HepG2 (cell line): ENCODE results near the gene BCAT1. TPM values are rescaled to one million over a fixed set of nuclear protein-coding genes. Genes with fewer than 3 reads are reported as not detected.

ENCODE experiments used
- BRD4 ChIP-seq: sonication (generic); formaldehyde crosslinking; IDR thresholded peaks from 2 replicates; pipeline ENCODE4 v1.4.0; 2020; ENCODE audit warnings: missing genetic modification reagents
- ERF ChIP-seq: IDR thresholded peaks from 2 replicates; pipeline ENCODE4 v1.6.1; 2018; ENCODE audit warnings: missing biosample characterization, missing genetic modification reagents
- ETV6 ChIP-seq: sonication (generic); formaldehyde crosslinking; conservative IDR thresholded peaks from 2 replicates; pipeline ENCODE4 v1.4.0; 2020; ENCODE audit warnings: missing genetic modification reagents
- FOXP1 ChIP-seq, 2 experiments: fragments of 450-650 bp in 1 of 2; IDR thresholded peaks; 2 replicates each; pipeline ENCODE4 v1.6.1; 2017 to 2018; ENCODE audit warnings: antibody characterized with exemption in 1 of 2
- HMG20A ChIP-seq: IDR thresholded peaks from 2 replicates; pipeline ENCODE4 v1.6.1; 2016; ENCODE audit warnings: borderline replicate concordance
- MLXIP ChIP-seq: sonication (generic); formaldehyde crosslinking; IDR thresholded peaks from 2 replicates; pipeline ENCODE4 v1.9.0; 2021; ENCODE audit warnings: missing genetic modification reagents, borderline replicate concordance
- MYC ChIP-seq: sonication (generic); formaldehyde crosslinking; IDR thresholded peaks from 2 replicates; pipeline ENCODE4 v1.9.0; 2021; ENCODE audit warnings: missing genetic modification reagents, borderline replicate concordance
- PHF8 ChIP-seq: sonication (generic); formaldehyde crosslinking; IDR thresholded peaks from 2 replicates; pipeline ENCODE4 v1.5.0; 2020; ENCODE audit warnings: missing genetic modification reagents
- POGK ChIP-seq: sonication (generic); formaldehyde crosslinking; conservative IDR thresholded peaks from 2 replicates; pipeline ENCODE4 v1.8.0; 2022; ENCODE audit warnings: mild to moderate bottlenecking, moderate library complexity, missing genetic modification reagents
- RBAK ChIP-seq: sonication (generic); formaldehyde crosslinking; IDR thresholded peaks from 2 replicates; pipeline ENCODE4 v1.5.1; 2020; ENCODE audit warnings: mild to moderate bottlenecking, missing genetic modification reagents
- SRY ChIP-seq: sonication (generic); formaldehyde crosslinking; IDR thresholded peaks from 2 replicates; pipeline ENCODE4 v1.8.0; 2022; ENCODE audit warnings: mild to moderate bottlenecking, missing genetic modification reagents
- TBX3 ChIP-seq: fragments of 450-650 bp; IDR thresholded peaks from 2 replicates; pipeline ENCODE4 v1.6.1; 2017; ENCODE audit warnings: antibody characterized with exemption, mild to moderate bottlenecking, inconsistent platforms, borderline replicate concordance
- XRCC5 ChIP-seq: fragments of 200-400 bp; formaldehyde crosslinking; optimal IDR thresholded peaks from 2 replicates; pipeline ENCODE3; 2017; ENCODE audit warnings: mild to moderate bottlenecking, low read length
- ZFP82 ChIP-seq: sonication (generic); formaldehyde crosslinking; IDR thresholded peaks from 2 replicates; pipeline ENCODE4 v1.5.1; 2020; ENCODE audit warnings: mild to moderate bottlenecking, missing genetic modification reagents, borderline replicate concordance
- ZNF10 ChIP-seq: sonication (generic); formaldehyde crosslinking; IDR thresholded peaks from 2 replicates; pipeline ENCODE4 v1.4.0; 2020; ENCODE audit warnings: mild to moderate bottlenecking, low read depth, missing genetic modification reagents, borderline replicate concordance
- ZNF777 ChIP-seq: sonication (generic); formaldehyde crosslinking; IDR thresholded peaks from 2 replicates; pipeline ENCODE4 v1.4.0; 2020; ENCODE audit warnings: missing genetic modification reagents
- ZSCAN20 ChIP-seq: sonication (generic); formaldehyde crosslinking; IDR thresholded peaks from 2 replicates; pipeline ENCODE4 v1.4.0; 2020; ENCODE audit warnings: missing genetic modification reagents, mild to moderate bottlenecking, borderline replicate concordance
- polyA plus RNA-seq, 8 experiments: library from polyadenylated mRNA; depleted of rRNA in 3 of 8; stranded (reverse) in 7 of 8; unstranded in 1 of 8; fragments of >200 nt; fragmentation: Illumina TruSeq in 4 of 8; extraction: Trizol in 4 of 8; gene quantifications; 2 replicates each; pipeline versions ENCODE4 v1.2.1 to v1.2.3, GENCODE V29; 2011 to 2016; ENCODE audit warnings: low read depth in 4 of 8, missing spikeins in 1 of 8, mixed read lengths in 1 of 8; ENCODE audit not compliant: insufficient read depth in 1 of 8
- total RNA-seq, 5 experiments: library from RNA; depleted of rRNA; stranded (reverse); fragments of >200 nt; fragmentation: Illumina TruSeq; extraction: Trizol; gene quantifications; 2 replicates each; pipeline ENCODE4 v1.2.3, GENCODE V29; 2016; ENCODE audit warnings: low read depth in 1 of 5
- TF ChIP-seq, protein P1 (sequence below): sonication (generic); formaldehyde crosslinking; IDR thresholded peaks from 2 replicates; pipeline ENCODE4 v1.8.1; 2023; ENCODE audit warnings: mild to moderate bottlenecking, inconsistent platforms, moderate library complexity, missing genetic modification reagents, borderline replicate concordance
- TF ChIP-seq, protein P2 (sequence below): fragments of 450-650 bp; IDR thresholded peaks from 2 replicates; pipeline ENCODE4 v1.6.1; 2016
- TF ChIP-seq, protein P3 (sequence below): IDR thresholded peaks from 2 replicates; pipeline ENCODE4 v1.6.1; 2018; ENCODE audit warnings: missing genetic modification reagents, mild to moderate bottlenecking, missing compliant biosample characterization

Gene BCAT1
- total and polyA plus RNA-seq, 2 of the 13 experiments (the other 11 are each of a cell fraction or from before 2014, with no cell fraction given), result 8.0 to 75.5 TPM

DNA sequence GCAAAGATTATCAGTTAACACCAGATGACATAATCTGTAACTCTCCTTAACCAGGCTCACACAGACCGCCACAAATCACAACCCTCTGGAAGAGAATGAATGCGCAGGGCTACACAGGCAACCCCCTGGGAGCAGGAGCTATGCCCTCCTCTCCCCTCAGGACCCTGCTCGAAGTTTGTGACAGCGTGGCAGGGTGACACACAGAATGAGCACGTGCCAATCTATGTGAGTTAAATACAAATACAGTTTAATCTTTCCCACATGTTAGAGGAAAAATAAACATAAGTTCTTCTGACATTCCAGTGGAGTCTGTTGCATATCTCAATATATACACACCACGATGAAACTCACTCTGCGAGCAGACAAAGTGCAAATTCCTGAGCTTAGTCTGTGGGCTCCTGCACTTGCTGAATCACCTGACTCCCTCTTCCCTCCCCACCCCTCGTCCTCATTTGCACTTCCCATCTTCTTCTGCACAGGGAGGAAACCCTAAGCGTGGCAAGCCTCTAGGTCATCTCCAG is 37.6 kb downstream of the BCAT1 start (continued):
- TF ChIP-seq ERF (CRISPR knock-in tag), result no peak
- TF ChIP-seq MLXIP (CRISPR knock-in tag), result no peak
- no peak for TF ChIP-seq ZSCAN20 (CRISPR knock-in tag)
- peak; percentile 57; the same call in 1 of the 2 replicates for TF ChIP-seq HMG20A (CRISPR knock-in tag)
- TF ChIP-seq PHF8, result no peak
- no peak for TF ChIP-seq RBAK
- no peak for TF ChIP-seq FOXP1 (IDR thresholded peaks at IDR 0.05)
- TF ChIP-seq FOXP1 (CRISPR knock-in tag; IDR thresholded peaks at IDR 0.05), result 0 out of 2 replicates have a peak, but pooled peaks have one; percentile 22
- no peak for TF ChIP-seq XRCC5
- TF ChIP-seq, protein P1, sequence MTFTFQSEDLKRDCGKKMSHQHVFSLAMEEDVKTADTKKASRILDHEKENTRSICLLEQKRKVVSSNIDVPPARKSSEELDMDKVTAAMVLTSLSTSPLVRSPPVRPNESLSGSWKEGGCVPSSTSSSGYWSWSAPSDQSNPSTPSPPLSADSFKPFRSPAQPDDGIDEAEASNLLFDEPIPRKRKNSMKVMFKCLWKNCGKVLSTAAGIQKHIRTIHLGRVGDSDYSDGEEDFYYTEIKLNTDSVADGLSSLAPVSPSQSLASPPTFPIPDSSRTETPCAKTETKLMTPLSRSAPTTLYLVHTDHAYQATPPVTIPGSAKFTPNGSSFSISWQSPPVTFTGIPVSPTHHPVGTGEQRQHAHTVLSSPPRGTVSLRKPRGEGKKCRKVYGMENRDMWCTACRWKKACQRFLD (CRISPR knock-in tag), result no peak
- no peak for TF ChIP-seq ZFP82 (CRISPR knock-in tag)
- no peak for TF ChIP-seq POGK
- TF ChIP-seq ZNF10, result no peak
- TF ChIP-seq, protein P2, sequence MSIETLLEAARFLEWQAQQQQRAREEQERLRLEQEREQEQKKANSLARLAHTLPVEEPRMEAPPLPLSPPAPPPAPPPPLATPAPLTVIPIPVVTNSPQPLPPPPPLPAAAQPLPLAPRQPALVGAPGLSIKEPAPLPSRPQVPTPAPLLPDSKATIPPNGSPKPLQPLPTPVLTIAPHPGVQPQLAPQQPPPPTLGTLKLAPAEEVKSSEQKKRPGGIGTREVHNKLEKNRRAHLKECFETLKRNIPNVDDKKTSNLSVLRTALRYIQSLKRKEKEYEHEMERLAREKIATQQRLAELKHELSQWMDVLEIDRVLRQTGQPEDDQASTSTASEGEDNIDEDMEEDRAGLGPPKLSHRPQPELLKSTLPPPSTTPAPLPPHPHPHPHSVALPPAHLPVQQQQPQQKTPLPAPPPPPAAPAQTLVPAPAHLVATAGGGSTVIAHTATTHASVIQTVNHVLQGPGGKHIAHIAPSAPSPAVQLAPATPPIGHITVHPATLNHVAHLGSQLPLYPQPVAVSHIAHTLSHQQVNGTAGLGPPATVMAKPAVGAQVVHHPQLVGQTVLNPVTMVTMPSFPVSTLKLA, result peak; percentile 72
- no peak for TF ChIP-seq ZNF777 (CRISPR knock-in tag)
- no peak for TF ChIP-seq MYC (CRISPR knock-in tag)
- TF ChIP-seq BRD4 (CRISPR knock-in tag), result no peak
- TF ChIP-seq, protein P3, sequence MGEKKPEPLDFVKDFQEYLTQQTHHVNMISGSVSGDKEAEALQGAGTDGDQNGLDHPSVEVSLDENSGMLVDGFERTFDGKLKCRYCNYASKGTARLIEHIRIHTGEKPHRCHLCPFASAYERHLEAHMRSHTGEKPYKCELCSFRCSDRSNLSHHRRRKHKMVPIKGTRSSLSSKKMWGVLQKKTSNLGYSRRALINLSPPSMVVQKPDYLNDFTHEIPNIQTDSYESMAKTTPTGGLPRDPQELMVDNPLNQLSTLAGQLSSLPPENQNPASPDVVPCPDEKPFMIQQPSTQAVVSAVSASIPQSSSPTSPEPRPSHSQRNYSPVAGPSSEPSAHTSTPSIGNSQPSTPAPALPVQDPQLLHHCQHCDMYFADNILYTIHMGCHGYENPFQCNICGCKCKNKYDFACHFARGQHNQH (CRISPR knock-in tag), result peak; percentile 52; the same call in 1 of the 2 replicates
- TF ChIP-seq TBX3, result peak; percentile 63; the same call in 1 of the 2 replicates
- no peak for TF ChIP-seq ETV6
- TF ChIP-seq SRY, result no peak
